Stimulated activated CD4-positive, alpha-beta T cell treated with anti-CD3 and anti-CD28 coated beads, TNF-alpha, amount 100 ng/mL, for 48 hours (primary cell): ENCODE data around the gene KCNH1.

Source experiments
- DNase-seq, 3 donors: peaks; one replicate each; pipeline ENCODE4 v3.0.0-alpha.2; 2020; ENCODE audit warnings: low read depth in 3 of 3

Gene KCNH1

DNA sequence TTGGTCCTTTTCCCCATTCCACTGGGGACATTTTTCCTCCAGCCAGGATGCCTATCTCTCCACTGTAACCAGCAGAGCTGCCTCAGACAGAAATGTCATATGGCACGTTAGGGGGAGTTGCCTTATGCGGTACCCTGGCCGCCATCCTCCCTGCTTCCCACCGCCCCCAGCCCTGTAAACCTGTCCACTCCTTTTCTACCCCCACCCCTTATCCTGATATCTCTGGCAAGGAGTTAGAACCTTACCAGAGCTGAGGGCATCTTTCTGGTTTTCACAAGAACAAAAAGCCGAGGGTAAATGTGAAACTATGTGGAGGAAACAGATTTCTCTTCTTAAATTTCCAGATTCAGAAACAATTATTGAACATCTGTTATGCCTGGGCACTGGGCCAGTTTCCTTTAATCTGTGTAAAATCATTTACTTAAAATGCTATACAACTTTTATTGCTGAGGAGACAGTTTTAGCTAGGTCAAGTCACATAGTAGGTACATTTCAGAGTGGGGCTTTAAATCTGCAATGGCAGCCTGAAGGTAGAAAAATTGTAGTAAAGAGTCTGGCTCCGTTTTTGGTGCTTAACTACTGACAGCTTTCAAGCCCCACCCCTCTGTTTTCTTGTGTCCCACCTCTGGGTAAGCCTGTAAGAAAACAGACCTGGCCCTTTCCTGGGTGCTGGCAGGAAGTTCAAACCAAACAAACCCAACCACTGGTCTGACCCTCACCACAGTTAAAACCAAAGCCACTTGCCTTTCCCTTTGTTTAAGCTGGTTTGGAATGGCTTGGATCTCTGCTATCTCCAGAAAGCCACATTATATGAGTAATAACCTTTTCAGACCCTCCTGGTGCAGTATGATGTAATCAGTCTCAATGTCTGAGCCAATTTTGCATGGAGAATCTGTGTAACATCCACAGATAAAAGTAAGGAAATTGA is 486.3 kb downstream of the KCNH1 start:
- no peak for DNase-seq

DNA sequence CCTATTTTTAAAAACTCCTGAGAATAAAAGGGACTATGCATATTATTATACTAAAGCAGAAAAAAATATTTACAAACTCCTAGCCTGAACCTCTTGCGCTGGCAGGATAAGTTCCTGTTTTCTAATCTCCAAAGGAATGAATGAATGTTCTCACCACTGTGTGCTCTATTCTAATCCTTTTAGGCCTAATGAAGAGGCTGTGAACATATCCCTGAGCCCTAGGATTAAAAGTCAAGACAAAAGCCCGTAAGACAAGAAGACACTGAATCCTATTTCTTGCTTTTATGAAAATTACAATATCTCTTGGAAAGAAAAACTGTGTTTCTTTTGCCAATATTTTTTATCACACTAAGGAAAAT is 487.7 kb downstream of the KCNH1 start:
- no peak for DNase-seq

DNA sequence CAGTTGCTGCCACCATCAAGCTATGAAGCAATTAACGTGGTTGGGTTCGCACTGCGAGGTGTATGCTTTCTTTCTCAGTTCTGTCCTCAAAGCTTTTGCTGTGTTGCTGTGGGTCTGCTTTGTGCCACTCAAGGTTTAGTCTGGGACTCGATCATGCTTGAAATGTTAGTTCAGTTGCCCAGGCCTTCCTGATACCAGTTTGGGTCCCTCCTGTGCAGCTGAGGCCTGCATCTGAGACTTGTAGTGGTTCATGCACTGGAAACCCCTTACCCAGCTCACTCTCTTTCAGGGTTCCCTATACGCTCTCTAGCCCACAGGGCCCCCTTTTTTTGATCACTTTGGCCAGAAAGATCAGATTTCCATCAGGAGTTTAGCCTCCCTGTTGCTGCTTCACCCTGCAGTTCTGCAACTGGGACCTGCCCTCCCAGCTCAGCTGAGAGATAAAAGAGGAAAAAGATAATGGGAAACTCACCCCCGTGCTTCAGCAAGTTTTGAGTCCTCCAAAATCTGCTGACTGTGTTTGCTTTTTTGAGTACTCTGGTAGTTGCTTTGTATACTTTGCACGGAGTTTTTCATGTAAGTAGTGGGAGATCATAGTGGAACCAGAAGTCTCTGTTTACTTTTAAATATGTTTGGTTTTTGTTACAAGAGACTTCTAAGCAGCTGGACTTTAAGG is 488.2 kb downstream of the KCNH1 start:
- DNase-seq, result no peak

DNA sequence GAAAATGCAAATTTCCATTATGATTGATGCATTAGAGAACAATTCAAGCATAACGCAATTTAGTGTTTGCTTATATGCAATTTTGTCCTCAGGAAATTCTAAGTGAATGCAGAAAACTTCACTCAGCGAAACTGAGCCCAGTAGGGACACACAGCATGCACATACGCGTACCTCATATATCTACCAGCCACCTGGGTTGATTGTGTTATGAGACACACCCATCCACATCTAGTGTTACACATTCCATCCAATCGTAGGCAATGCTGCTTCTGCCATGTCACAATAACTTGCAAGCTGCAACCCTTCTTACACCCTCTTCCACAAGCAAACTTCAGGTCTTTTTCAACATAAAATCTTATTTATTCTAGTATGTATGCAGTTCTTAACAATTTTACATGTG is 492.4 kb downstream of the KCNH1 start:
- no peak for DNase-seq

DNA sequence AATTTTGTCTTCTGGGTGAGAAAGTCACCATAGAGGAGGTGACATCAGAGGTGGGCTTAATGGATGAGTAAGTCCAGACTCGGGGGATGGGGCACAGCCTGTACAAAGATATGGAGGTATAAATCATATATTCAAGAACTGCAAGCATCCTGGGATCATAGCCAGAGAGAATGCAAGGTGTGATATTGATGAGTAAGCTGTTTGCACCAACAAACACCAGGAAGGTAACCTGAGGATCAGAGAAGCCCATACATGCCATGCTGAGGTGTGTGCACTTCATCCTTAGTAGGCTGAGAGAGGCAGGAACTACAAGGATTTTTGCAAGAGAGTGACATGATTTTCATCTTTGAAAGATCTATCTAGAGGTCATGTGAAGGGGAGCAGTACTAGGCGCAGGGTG is 498.8 kb downstream of the KCNH1 start:
- DNase-seq, result no peak

DNA sequence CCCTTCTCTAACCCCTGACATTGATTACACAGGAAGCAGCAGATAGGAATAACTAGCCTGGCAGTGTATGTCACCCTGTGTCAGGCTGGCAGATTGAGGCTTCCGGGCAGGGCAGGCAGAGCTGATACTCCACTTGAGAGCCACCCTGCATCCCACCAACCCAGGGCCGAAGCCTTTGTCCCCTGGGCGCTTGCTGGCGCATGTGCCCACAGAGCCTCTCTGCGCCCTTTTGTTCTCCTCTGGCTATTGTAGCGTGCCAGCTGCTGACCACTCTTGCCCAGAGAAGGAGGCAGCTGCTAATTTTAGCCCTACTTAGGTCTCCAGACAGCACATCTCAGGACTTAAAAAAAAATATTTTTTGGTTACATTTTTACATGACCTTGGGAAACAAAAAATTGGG is 500.3 kb downstream of the KCNH1 start:
- no peak for DNase-seq

DNA sequence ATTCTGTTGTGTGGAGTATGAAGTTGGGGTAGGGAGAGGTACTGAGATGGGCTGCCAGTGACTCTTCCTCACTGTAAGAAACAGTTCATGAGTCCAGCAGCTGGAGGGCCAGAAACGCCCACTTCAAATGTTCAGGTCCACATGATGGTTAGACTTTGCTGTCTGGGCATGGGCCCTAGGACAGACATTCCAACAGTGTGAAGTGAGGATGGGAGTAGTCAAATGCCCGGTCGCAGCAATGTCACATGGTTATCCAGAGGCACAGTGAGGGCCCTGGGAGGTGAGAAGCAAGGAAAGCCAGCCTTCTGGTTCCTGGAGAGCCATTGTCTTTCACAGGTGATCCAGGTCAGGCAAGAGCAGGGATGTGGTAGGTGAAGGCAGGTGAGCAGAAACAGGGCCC is 500.8 kb downstream of the KCNH1 start:
- no peak for DNase-seq

DNA sequence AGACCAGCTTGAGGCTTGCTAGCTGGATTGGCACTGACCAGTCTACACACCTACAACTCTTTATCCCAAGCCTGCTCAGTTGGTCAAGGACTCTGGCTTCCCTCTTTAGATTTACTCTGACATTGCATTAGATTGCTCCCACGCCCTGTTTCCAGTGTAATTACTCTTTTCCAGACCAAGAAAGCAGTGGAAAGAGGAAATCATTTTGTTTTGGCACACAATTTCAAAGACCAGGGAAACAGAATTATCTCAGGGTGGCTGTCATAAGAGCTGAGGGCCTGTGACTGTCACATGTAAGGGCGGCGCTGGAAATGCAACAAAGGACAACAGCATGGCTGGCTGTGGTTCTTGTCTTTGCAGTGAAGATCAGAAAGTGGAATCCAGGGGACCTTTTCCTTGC is 502.5 kb downstream of the KCNH1 start:
- DNase-seq, result no peak

DNA sequence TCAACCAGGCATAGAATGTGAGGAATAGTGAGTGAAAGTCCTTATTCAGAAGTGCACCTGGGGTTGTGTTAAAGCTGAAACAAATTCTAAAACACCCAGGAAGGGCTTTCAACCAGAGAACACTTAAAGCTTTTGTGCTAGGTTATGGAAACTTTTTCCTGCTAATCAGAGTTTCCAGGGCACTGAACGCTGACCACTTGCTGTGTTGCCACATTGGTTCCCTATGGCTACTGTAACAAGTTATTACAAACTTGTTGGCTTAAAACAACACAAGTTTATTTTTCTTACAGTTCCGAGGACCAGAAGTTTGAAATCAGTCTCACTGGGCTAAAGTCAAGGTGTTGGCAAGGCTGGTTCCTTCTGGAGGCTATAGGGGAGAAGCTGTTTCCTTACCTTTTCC is 504.7 kb downstream of the KCNH1 start:
- no peak for DNase-seq

DNA sequence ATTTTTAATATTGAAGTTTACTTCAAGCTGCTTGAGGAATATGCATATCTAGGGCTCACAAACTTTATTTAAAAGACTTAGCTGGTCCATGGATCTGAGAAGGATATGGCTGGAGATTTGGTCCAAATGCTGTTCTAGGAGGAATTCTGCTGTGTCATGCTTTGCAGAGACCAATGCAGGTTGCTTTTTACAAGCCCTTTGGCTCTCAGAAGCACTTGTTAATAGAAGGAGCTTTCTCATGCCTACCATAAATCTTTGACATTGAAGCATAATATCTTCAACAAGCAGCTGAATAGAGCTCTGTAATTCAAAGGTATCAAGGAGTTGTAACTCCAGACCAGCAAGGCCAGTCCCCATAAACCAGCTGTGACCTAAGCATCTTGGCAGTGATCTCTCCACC is 506.2 kb downstream of the KCNH1 start:
- DNase-seq, result no peak
